H9 (cell line): ENCODE results near the gene CEP112. TPM values are rescaled to one million over a fixed set of nuclear protein-coding genes. Genes with fewer than 3 reads are reported as not detected.
A peak's percentile ranks its signal among the peaks of the same experiment; 100 is the strongest.

Experiments used
- DNase-seq: peaks from one replicate; pipeline ENCODE4 v3.0.0-alpha.2; 2017
- H2AFZ ChIP-seq: one replicate; pipeline ENCODE4 v1.6.1; 2013; ENCODE audit warnings: mild to moderate bottlenecking, low read length, control low read depth, moderate library complexity
- H2AK5ac ChIP-seq: 2 replicates; pipeline ENCODE4 v1.6.1; 2013; ENCODE audit warnings: low read length, control low read depth, mixed read lengths; ENCODE audit not compliant: insufficient read length
- H2BK120ac ChIP-seq: one replicate; pipeline ENCODE4 v1.6.1; 2013; ENCODE audit warnings: low read depth, mild to moderate bottlenecking, low read length, control low read depth, inconsistent platforms; ENCODE audit not compliant: poor library complexity, severe bottlenecking
- H2BK12ac ChIP-seq: 2 replicates; pipeline ENCODE4 v1.6.1; 2013; ENCODE audit warnings: low read length, control low read depth, mixed read lengths, low read depth; ENCODE audit not compliant: insufficient read length
- H2BK15ac ChIP-seq: 2 replicates; pipeline ENCODE4 v1.6.1; 2013; ENCODE audit warnings: low read depth, low read length, control low read depth
- H2BK20ac ChIP-seq: one replicate; pipeline ENCODE4 v1.6.1; 2013; ENCODE audit warnings: low read depth, mild to moderate bottlenecking, low read length, control low read depth, inconsistent platforms; ENCODE audit not compliant: poor library complexity, severe bottlenecking
- H2BK5ac ChIP-seq: 2 replicates; pipeline ENCODE4 v1.6.1; 2013; ENCODE audit warnings: low read length, control low read depth, mixed read lengths; ENCODE audit not compliant: insufficient read length
- H3K14ac ChIP-seq: 2 replicates; pipeline ENCODE4 v1.6.1; 2013; ENCODE audit warnings: low read length, control low read depth; ENCODE audit not compliant: insufficient read depth
- H3K18ac ChIP-seq: 2 replicates; pipeline ENCODE4 v1.6.1; 2013; ENCODE audit warnings: low read depth, mild to moderate bottlenecking, mixed read lengths, low read length, control low read depth; ENCODE audit not compliant: insufficient read length
- H3K23ac ChIP-seq: 2 replicates; pipeline ENCODE4 v1.6.1; 2013; ENCODE audit warnings: low read length, control low read depth, mixed read lengths, low read depth; ENCODE audit not compliant: insufficient read length
- H3K23me2 ChIP-seq: 2 replicates; pipeline ENCODE4 v1.6.1; 2013; ENCODE audit warnings: low read depth, mild to moderate bottlenecking, mixed read lengths, low read length, control low read depth; ENCODE audit not compliant: insufficient read length, poor library complexity, severe bottlenecking
- H3K27ac ChIP-seq: 2 replicates; pipeline ENCODE4 v1.5.1; 2013; ENCODE audit warnings: low read length, control low read depth, mixed read lengths, low read depth; ENCODE audit not compliant: insufficient read length
- H3K27me3 ChIP-seq: 2 replicates; pipeline ENCODE4 v1.6.1; 2013; ENCODE audit warnings: low read length, control low read depth, inconsistent platforms; ENCODE audit not compliant: insufficient read depth
- H3K4ac ChIP-seq: 2 replicates; pipeline ENCODE4 v1.6.1; 2013; ENCODE audit warnings: low read depth, mild to moderate bottlenecking, control low read depth, inconsistent platforms, low read length, moderate library complexity
- H3K4me1 ChIP-seq: 2 replicates; pipeline ENCODE4 v1.6.1; 2013; ENCODE audit warnings: low read length, control low read depth, inconsistent platforms; ENCODE audit not compliant: insufficient read depth
- H3K4me2 ChIP-seq: 2 replicates; pipeline ENCODE4 v1.6.1; 2013; ENCODE audit warnings: low read length, control low read depth, mixed read lengths; ENCODE audit not compliant: insufficient read length, insufficient read depth
- H3K56ac ChIP-seq: 2 replicates; pipeline ENCODE4 v1.6.1; 2013; ENCODE audit warnings: low read depth, mild to moderate bottlenecking, mixed read lengths, low read length, control low read depth; ENCODE audit not compliant: insufficient read length
- H3K79me1 ChIP-seq: 2 replicates; pipeline ENCODE4 v1.6.1; 2013; ENCODE audit warnings: low read depth, mild to moderate bottlenecking, moderate library complexity, low read length, control low read depth, inconsistent platforms; ENCODE audit not compliant: insufficient read depth, poor library complexity, severe bottlenecking
- H3K79me2 ChIP-seq: 2 replicates; pipeline ENCODE4 v1.6.1; 2013; ENCODE audit warnings: low read length, control low read depth, inconsistent platforms; ENCODE audit not compliant: insufficient read depth
- H3K9ac ChIP-seq: 2 replicates; pipeline ENCODE4 v1.6.1; 2013; ENCODE audit warnings: low read length, control low read depth, mixed read lengths; ENCODE audit not compliant: insufficient read length; ENCODE audit errors: extremely low read depth
- H3K9me3 ChIP-seq: one replicate; pipeline ENCODE4 v1.6.1; 2013; ENCODE audit warnings: low read depth, low read length, inconsistent platforms; ENCODE audit not compliant: control insufficient read depth
- H3T11ph ChIP-seq: one replicate; pipeline ENCODE4 v1.6.1; 2013; ENCODE audit warnings: mild to moderate bottlenecking, low read length, control low read depth, inconsistent platforms
- H4K20me1 ChIP-seq: one replicate; pipeline ENCODE4 v1.6.1; 2013; ENCODE audit not compliant: control insufficient read depth, insufficient read length, insufficient read depth
- H4K5ac ChIP-seq: 2 replicates; pipeline ENCODE4 v1.6.1; 2013; ENCODE audit warnings: low read depth, mild to moderate bottlenecking, mixed read lengths, low read length, control low read depth; ENCODE audit not compliant: insufficient read length
- H4K8ac ChIP-seq: replicated peaks from 2 replicates; pipeline ENCODE4 v1.6.1; 2013; ENCODE audit warnings: low read length, control low read depth, mixed read lengths, low read depth; ENCODE audit not compliant: insufficient read length
- H4K91ac ChIP-seq: 2 replicates; pipeline ENCODE4 v1.6.1; 2013; ENCODE audit warnings: low read depth, mild to moderate bottlenecking, moderate library complexity, mixed read lengths, low read length, control low read depth; ENCODE audit not compliant: insufficient read length
- H3K27ac Mint-ChIP-seq, 3 experiments: 2 replicates in 2 of 3; 3 replicates in 1 of 3; pipeline ENCODE4 v1.8.0; 2020 to 2021; ENCODE audit warnings: mixed read lengths in 3 of 3, mild to moderate bottlenecking in 1 of 3, moderate library complexity in 1 of 3
- H3K27me3 Mint-ChIP-seq: 2 replicates; pipeline ENCODE4 v1.8.0; 2021; ENCODE audit warnings: low read depth, mild to moderate bottlenecking, moderate library complexity, mixed read lengths
- H3K36me3 Mint-ChIP-seq, 3 experiments: 2 replicates in 2 of 3; 3 replicates in 1 of 3; pipeline ENCODE4 v1.8.0; 2020 to 2021; ENCODE audit warnings: low read depth in 3 of 3, mixed read lengths in 3 of 3; ENCODE audit not compliant: insufficient read depth in 1 of 3
- H3K4me1 Mint-ChIP-seq, 2 experiments: 2 replicates each; pipeline ENCODE4 v1.8.0; 2020; ENCODE audit warnings: mixed read lengths in 2 of 2
- H3K4me3 Mint-ChIP-seq, 2 experiments: 2 replicates in 1 of 2; 3 replicates in 1 of 2; pipeline ENCODE4 v1.8.0; 2020 to 2021; ENCODE audit warnings: mild to moderate bottlenecking in 2 of 2, mixed read lengths in 2 of 2, moderate library complexity in 1 of 2
- H3K9me3 Mint-ChIP-seq, 2 experiments: 2 replicates in 1 of 2; 3 replicates in 1 of 2; pipeline ENCODE4 v1.8.0; 2020; ENCODE audit warnings: mild to moderate bottlenecking in 2 of 2, mixed read lengths in 2 of 2, moderate library complexity in 1 of 2
- WGBS: extraction: QIAGEN DNeasy Blood & Tissue Kit; methylation state at CpG from one replicate; pipeline ENCODE4 v1.1.7; 2013; ENCODE audit warnings: missing lambda C conversion rate, low lambda C conversion rate, mixed read lengths; ENCODE audit not compliant: insufficient read length; ENCODE audit errors: extremely low coverage; 5-methylcytosine and 5-hydroxymethylcytosine counted together
- total RNA-seq: library from RNA; stranded (reverse); gene quantifications from 2 replicates; pipeline ENCODE4 v1.2.1, GENCODE V29; 2021
- TF ChIP-seq, protein P1 (sequence below): fragments of 200-600 bp; sonication (generic); conservative IDR thresholded peaks from 3 replicates; pipeline ENCODE4 v1.8.0; 2021; ENCODE audit warnings: antibody characterized with exemption, mild to moderate bottlenecking

The CEP112 gene
- total RNA-seq, 1 experiment from 2014 or later = 5.4 TPM

DNA sequence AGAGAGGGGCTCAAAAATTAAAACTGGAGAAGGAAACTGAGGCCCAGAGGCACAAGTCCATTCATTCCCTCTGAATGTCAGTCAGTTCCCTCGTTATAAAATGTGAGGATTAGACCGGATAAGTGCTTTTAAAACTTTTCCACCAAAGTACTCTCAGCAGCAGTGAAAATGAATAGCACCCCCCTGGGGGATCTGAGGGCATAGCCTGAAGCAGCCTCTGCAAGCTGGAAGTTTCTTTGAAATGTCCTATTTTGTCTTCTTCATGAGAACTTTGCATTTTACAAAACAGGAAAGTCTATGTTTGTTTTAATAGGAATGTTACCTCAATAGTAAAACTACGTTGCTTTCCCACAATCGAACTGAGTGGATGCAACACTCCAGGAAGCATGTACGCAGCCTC lies 273.0 kb downstream of the CEP112 start:
- Histone ChIP-seq H3K27me3 (no peaks in the 10 kb centered on the region), H4K20me1 (no peaks in the 10 kb centered on the region), H3K4me1 (no peaks in the 10 kb centered on the region), H3K14ac (no peak overlapping the region), H3K27ac (no peak overlapping the region), H3K56ac (no peak overlapping the region), H3K4me2 (no peak overlapping the region), H3K9ac (no peak overlapping the region), H2BK120ac (no peak overlapping the region), H3K4ac (no peak overlapping the region), H3K23me2 (no peaks in the 10 kb centered on the region), H2BK5ac (no peak overlapping the region), H4K91ac (no peak overlapping the region), H3K79me2 (no peaks in the 10 kb centered on the region), H3K18ac (no peak overlapping the region), H3K79me1 (no peaks in the 10 kb centered on the region), H3T11ph (no peak overlapping the region), H4K5ac (no peak overlapping the region), H2BK20ac (no peak overlapping the region), H3K9me3 (no peaks in the 10 kb centered on the region), H4K8ac (no peak overlapping the region), H2AK5ac (no peak overlapping the region), H2BK12ac (no peak overlapping the region), H2BK15ac (no peak overlapping the region), H2AFZ (no peak overlapping the region), H3K23ac (no peak overlapping the region)
- no CpG with 5 or more reads among the region's 5 CpGs for WGBS
- no peaks in the 10 kb centered on the region for H3K9me3 Mint-ChIP-seq
- TF ChIP-seq, protein P1, sequence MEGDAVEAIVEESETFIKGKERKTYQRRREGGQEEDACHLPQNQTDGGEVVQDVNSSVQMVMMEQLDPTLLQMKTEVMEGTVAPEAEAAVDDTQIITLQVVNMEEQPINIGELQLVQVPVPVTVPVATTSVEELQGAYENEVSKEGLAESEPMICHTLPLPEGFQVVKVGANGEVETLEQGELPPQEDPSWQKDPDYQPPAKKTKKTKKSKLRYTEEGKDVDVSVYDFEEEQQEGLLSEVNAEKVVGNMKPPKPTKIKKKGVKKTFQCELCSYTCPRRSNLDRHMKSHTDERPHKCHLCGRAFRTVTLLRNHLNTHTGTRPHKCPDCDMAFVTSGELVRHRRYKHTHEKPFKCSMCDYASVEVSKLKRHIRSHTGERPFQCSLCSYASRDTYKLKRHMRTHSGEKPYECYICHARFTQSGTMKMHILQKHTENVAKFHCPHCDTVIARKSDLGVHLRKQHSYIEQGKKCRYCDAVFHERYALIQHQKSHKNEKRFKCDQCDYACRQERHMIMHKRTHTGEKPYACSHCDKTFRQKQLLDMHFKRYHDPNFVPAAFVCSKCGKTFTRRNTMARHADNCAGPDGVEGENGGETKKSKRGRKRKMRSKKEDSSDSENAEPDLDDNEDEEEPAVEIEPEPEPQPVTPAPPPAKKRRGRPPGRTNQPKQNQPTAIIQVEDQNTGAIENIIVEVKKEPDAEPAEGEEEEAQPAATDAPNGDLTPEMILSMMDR = peak; percentile 47; the same call in 2 of the 3 replicates
- peaks cover 9 to 13% of the 10 kb centered on the region in 2 experiments for H3K4me1 Mint-ChIP-seq
- no peak for DNase-seq
- no peaks in the 10 kb centered on the region for H3K36me3 Mint-ChIP-seq
- peak overlapping the region in 1 of 3 experiments; percentile 66; a peak in 1 of 7 replicates for H3K27ac Mint-ChIP-seq
- H3K27me3 Mint-ChIP-seq = no peaks in the 10 kb centered on the region
- no peak overlapping the region for H3K4me3 Mint-ChIP-seq
